Eye (tissue), 1 donor: ENCODE measurements around the gene GET3.

Experiments
- DNase-seq: peaks from one replicate; pipeline ENCODE4 v3.0.0-alpha.2; 2015

Gene GET3

DNA sequence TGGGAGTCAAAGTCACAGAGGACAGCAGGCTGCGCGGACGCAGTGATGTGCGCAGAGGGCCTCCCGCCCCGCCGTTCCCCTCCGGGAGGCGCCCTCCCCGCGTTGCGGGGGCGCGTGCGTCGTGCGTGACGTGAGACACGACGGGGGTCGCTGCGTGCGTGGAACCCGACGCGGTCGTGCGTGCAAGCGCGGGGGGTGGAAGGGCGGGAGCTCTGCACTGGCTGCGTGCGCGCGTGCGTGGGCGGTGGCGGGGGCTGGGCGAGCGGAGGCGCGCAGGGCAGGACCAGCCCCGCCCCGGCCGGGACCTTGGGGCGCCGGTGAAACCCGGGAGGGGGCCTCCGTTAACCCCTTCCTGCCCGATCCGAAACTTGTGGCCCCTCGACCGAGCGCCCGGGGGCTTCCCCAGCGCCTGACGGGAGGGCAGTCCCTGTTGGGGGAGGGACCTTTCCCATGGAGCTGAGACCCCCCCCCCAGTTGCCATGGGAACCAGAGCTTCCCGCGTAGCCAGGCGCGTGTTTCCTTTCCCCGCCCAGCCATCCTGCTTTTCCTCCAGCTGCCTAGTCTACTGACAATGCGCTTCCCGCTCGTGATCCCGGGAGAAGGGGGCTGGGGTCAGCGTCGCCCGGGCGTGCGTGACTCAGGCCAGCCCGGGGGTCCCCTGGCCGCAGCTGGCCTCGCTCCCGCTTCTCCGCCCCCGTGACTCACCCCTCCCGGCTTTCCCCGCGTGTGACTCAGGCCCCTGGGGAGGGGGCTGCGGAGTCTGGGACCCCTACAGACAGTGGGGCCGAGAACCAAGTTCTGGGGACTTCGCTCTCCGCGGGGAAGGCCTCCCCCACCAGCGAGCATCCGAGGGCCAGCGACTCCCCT is 45.4 kb downstream of the GET3 start:
- DNase-seq: peak; percentile 93

DNA sequence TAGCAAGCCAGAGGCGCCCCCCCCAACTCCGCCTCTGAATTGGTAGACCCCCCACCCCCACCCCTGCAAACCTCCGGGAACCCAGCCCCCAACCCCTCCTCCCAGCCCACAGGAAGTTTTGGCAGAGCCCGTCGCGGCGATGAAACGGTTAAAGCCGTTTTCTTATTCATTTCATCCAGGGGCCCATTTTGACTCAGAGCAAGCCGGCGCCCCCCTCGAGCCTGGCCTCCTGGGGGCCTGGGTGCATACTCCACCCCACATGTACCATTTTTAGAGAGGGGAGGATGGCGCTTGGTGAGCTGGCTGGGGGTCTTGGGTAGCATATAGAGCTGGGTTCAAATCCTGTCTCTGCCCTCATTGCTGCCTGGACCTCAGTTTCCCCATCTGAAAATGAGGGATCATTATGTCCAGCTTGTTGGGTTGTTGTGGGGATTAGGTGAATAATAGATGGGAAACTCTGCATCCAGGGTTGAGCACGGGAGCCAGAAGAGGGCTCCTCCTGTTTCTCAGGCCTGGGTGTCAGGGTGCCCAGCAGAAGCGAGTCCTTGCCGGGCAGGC is 46.1 kb downstream of the GET3 start:
- no peak for DNase-seq

DNA sequence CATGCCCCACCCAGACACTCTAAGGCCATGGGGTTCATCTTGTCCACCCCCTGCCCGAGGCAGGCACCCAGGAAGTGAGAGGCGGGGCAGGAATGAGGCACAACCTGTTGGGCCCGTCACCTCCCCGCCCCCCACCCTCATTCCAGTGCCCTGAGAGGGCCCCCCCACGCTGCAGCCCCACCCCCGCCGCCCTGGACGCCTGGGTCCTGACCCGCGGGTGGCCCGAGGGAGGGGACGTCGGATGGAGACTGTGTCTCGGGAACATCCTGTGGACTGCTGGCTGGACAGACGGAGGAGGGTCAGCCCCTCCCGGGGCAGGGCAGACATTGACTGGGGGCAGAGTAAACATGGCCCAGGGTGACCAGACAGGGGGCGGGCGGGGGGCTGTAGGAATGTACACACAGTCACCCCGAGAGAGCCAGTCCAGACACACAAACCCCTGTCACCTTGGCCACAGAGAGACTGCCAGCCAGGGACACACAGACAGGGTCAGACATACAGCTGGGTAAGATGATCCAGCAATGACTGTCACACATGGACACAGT is 46.6 kb downstream of the GET3 start:
- no peak for DNase-seq

DNA sequence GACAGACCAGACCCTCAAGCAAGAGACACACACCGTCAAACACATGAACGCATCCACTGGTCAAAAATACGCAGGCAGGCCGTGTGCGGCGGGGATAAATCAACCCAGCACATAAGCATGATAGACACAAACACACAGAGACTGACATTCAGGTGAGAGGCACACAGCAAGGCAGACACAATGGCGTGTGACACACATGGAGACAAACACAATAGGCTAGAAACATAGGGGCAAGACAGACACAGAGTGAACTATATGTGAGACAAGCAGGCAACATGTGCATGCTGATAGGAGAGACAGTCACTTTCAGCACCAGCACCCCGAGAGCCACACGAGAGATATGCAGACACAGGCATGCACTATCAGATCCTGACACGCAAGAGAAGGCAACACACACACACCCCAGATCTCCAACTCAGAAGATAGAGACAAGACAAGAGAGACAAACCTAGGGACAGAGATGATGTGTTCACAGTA is 47.1 kb downstream of the GET3 start:
- DNase-seq: peak; percentile 36

DNA sequence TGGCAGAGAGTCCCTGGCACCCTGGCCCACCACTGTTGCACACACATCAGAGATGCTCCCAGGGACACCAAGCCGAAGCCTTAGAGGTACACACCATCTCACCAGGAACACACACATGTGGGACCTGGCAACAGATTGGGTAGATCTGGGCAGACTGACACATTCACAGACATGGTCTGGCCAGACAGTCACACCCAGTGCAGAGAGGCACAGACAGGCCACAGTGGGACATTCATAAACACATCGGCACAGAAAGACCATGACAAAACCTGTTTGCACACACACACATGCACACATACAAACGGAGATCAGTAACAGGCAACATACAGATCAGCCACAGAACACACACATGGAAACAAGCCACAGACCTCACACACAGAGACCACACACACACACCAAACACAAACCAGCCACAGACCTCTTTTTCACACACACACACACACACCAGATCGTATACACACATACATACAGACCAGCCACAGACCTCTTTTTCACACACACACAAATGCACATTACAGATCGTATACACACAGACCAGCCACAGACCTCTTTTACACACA is 47.7 kb downstream of the GET3 start:
- DNase-seq: peak; percentile 61

DNA sequence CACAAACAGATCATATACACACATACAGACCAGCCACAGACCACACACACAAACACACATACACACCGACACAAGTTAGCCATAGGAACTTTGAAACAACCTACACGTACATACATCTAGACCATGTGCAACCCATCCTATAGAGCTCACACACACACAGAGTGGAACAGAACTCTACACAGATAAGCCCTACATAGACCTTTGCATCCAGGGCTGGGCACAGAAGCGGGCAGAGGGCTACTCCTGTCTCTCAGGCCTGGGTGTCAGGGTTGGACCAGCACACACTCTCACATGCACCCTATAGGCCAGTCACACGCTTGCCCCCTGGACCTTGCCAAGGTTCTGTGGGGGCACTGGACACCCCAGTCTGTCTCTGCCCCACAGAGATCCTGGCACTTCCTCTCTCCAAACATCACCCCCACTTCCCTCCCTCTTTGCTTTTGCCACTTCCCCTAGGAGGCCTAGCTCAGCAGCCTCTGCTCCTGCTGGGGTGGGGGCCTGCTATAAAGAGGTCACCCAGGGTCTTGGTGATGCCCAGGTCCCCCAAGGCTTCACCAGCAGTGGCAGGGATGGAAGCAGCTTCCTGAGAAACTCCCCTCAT is 48.2 kb downstream of the GET3 start:
- DNase-seq: no peak

DNA sequence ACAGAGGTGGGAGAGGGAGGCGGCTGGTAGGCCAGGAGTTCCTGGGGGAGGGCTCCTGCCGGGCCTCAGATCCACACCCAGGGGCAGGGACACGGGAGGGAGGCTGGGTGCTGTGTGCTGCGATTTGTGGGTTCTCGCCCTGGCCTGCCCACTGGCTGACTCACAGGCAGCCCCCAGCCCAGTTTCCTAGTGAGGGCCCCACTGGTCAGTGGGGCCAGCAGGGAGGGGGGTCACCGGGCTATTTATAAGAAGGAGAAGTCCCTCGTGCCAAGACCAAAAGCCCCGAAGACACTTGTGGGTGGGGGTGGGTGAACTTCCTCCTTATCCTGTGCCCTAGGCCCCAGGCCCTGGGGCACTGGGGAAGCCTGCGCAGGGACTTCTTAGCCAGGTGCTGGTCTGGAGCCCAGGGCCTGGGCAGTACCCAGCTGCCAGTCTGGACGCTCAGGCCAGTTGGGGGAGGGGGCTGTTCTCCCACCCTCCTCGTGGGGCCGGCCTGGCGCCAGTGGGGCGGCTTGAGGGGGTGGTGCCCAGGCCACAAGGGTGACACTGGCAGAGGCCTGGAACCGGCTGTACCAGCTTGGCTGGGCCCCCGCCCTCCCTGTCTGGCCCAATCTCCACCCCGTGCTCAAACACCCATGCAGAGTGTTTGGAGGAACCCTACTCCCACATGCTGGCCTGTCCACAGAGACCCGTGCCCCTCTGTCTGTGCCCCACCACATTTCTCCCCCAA is 49.0 kb downstream of the GET3 start:
- no peak for DNase-seq

DNA sequence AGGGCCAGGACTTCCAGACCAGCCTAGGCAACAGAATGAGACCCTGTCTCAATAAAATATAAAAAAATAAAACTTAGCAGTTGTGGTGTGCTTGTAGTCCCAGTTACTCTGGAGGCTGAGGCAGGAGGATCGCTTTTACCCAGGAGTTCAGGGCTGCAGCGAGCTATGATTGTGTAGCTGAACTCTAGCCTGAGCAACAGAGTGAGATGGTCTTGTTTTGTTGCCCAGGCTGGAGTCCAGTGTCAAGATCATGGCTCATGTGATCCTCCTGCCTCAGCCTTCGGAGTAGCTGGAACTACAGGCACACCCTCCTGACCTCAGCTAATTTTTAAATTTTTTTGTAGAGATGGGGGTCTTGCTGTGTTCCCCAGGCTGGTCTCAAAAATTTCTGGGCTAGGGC is 49.7 kb downstream of the GET3 start:
- no peak for DNase-seq

DNA sequence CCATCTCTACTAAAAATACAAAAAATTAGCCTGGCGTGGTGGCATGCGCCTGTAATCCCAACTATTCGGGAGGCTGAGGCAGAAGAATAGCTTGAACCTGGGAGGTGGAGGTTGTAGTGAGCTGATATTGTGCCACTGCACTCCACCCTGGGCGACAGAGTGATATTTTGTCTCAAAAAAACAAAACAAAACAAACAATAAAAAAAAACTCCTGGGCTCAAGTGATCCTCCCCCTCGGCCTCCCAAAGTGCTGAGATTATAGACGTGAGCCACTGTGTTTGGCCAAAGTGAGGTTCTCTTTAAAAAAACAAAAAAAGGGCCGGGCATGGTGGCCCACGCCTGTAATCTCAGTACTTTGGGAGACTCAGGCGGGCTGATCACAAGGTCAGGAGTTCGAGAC is 50.2 kb downstream of the GET3 start:
- no peak for DNase-seq

DNA sequence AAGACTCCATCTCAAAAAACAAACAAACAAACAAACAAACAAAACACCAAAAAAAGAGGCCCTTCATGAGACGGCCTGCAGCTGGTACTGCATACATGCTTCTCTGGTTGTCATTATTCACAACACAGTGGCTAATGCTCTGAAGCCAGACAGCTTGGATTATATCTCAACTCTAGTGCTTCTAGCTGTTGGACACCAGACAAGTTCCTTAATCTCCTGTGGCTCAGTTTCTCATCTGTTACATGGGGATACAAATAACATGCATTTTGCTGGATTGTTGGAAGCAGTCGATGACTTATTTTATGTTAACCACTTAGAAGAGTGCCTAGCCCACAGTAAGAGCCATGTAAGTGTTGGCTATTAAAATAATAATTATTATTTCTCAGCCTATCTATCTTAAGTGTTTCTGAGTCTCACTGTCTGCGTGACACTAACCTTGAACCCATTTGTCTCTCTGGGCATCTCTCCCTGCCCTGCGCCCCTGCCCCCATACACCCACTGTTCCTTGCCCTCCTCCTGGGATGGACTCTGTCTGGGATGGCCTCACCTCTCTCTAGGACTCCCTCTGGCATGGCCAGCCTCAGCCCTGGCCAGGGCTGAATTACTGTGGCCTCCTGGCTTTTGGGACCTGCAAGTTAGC is 50.9 kb downstream of the GET3 start:
- DNase-seq: peak; percentile 47

DNA sequence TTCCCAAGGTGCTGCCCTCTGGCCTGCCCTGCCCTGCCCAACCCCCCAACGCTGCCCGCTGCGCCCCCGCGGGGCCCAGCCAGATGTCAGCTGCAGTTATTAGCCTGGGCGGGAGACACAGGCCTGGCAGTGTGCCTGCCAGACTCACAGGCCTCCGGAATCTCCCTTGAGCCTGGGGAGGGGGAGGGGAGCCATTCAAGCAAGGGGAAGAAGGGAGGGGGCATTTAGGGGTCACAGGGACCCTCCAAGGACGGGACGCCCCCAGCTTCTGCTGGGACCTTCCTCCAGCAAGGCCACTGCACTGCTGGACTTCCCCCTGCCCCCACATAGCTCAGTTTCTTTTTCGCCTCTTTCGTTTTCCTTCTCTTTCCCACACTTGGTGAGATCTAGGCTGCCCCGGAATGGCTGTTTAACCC is 51.4 kb downstream of the GET3 start:
- DNase-seq: peak; percentile 86

DNA sequence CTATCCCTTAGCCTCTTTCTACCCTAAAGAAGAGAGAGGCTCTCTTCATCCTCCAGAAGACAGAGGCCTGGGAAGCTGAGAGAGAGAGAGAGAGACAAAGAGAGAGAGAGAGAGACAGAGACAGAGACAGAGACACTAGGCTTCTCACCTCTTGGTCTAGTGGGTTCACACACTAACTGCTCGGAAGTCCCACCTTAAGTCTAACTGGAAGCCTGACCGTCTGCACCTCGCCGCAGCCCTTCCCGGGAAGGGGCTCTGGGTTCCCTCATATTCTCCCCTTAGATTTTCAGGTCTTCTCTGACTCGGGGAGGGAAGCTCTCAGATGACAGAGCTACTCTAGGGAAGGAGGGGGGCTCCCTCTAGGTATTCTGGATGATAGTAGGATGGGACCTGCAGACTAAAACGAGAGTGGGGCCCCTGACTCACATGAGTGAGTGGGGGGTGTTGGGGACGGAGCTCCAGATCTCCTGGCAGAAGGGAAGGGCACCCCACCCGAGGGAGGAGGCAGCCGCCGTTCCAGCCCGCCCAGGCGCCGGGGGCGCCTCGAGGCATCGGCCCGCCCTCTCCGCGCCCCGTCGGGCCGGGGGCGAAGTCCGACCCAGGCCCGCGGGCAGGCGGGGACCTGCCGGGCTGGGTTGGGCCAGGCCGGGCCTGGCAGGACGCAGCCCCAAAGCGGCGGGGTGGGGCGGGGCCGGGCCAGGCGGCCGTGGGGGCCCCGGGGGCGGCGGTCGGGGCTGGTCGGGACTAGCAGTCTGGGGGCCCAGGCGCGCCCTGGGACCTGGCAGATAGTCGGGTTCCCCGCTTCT is 52.0 kb downstream of the GET3 start:
- DNase-seq: peak; percentile 70

DNA sequence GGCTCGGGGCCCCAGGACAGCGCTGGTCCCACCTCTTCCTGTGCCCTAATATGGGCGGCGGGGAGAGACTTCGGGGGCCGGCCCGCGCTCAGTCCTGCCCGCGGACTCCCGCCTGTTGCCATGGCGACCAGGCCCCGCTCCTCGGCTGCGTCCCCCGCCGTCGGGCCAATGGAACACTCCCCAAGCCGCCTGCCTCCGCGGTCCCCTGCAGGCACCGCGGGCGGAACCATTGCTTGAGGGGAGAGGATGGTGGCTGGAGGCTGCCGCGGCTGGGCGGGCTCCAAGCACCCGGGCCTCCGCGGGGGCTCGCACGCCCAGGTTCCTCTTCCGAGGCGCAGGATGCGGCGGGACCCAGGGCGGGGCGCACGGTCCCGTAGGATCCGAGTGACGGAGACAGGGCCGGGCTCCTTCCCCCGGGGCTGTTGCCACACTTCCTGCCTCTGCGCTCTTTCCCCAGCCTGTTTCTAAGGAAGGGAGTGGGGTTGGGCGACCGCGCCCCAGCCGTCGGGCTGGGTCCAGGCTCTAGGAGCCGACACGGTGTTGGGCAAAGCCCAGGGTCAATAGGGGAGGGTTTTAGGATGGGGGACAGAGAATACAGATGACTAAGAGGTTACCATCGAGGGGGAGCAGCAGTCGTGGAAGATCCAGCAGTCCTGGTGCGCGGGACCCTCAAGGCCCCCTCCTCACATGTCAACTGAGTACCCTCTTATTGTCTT is 52.8 kb downstream of the GET3 start:
- peak; percentile 97 for DNase-seq

DNA sequence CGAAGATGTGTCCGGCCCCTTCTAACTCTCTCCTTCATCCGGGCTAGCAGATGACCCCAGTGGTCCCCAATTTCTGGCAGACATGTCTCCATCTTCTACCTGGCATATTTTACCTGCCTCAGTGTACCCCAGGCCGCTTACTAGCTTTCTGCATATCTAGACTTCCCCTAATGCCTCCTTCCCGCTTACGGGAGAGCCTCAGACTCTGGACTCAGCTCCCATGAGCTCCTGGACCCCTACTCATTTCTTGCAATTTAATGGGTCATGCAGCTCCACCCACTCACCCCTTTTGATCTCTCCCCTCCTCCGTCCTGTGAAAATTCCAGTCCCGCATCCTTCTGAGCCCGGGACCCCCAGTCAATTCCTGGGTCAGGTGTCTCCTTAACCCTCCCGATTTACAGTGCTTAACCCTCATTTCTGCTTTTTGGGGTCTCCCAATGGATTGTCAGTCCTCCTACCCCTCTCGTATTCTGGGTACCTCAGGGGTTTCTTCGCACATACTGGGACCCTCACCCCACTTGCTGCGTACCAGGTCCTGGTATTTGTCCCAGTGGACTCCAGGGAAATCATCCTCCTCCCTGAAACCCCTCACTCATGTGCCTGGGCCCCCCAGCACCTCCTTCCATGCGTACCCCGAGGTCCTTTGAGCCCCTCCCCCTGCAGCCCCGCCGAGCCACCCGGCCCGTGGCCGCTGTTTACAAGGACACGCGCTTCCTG is 53.5 kb downstream of the GET3 start:
- DNase-seq: peak; percentile 65

DNA sequence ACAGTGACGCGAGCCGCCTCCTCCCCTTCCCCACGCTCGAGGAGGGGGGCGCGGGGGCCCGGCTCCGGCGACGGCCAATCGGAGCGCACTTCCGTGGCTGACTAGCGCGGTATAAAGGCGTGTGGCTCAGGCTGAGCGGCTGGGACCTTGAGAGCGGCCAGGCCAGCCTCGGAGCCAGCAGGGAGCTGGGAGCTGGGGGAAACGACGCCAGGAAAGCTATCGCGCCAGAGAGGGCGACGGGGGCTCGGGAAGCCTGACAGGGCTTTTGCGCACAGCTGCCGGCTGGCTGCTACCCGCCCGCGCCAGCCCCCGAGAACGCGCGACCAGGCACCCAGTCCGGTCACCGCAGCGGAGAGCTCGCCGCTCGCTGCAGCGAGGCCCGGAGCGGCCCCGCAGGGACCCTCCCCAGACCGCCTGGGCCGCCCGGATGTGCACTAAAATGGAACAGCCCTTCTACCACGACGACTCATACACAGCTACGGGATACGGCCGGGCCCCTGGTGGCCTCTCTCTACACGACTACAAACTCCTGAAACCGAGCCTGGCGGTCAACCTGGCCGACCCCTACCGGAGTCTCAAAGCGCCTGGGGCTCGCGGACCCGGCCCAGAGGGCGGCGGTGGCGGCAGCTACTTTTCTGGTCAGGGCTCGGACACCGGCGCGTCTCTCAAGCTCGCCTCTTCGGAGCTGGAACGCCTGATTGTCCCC is 54.2 kb downstream of the GET3 start, which contains the start of gene JUNB:
JUNB (plus strand) TSS at position 142 of the 706 bp plus-strand sequence; CDS start at position 428, 286 bp downstream.
- DNase-seq: peak; percentile 96

DNA sequence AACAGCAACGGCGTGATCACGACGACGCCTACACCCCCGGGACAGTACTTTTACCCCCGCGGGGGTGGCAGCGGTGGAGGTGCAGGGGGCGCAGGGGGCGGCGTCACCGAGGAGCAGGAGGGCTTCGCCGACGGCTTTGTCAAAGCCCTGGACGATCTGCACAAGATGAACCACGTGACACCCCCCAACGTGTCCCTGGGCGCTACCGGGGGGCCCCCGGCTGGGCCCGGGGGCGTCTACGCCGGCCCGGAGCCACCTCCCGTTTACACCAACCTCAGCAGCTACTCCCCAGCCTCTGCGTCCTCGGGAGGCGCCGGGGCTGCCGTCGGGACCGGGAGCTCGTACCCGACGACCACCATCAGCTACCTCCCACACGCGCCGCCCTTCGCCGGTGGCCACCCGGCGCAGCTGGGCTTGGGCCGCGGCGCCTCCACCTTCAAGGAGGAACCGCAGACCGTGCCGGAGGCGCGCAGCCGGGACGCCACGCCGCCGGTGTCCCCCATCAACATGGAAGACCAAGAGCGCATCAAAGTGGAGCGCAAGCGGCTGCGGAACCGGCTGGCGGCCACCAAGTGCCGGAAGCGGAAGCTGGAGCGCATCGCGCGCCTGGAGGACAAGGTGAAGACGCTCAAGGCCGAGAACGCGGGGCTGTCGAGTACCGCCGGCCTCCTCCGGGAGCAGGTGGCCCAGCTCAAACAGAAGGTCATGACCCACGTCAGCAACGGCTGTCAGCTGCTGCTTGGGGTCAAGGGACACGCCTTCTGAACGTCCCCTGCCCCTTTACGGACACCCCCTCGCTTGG is 55.0 kb downstream of the GET3 start:
- peak; percentile 80 for DNase-seq

DNA sequence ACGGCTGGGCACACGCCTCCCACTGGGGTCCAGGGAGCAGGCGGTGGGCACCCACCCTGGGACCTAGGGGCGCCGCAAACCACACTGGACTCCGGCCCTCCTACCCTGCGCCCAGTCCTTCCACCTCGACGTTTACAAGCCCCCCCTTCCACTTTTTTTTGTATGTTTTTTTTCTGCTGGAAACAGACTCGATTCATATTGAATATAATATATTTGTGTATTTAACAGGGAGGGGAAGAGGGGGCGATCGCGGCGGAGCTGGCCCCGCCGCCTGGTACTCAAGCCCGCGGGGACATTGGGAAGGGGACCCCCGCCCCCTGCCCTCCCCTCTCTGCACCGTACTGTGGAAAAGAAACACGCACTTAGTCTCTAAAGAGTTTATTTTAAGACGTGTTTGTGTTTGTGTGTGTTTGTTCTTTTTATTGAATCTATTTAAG is 55.6 kb downstream of the GET3 start:
- DNase-seq: no peak
